Esophagus muscularis mucosa (tissue), 4 donors: ENCODE measurements around the gene ELOB. TPM values are rescaled to one million over a fixed set of nuclear protein-coding genes. Genes with fewer than 3 reads are reported as not detected.

Source experiments
- DNase-seq: peaks from one replicate; pipeline ENCODE4 v3.0.0-alpha.2; 2017; ENCODE audit errors: extremely low spot score
- H3K27ac ChIP-seq, 4 donors: fragments of 200-600 bp; sonication (generic); replicated peaks in 1 of 4; 1 replicate in 3 of 4; 2 replicates in 1 of 4; pipeline ENCODE4 v1.5.1; 2016 to 2019; ENCODE audit warnings: mild to moderate bottlenecking in 1 of 4
- H3K27me3 ChIP-seq, 4 donors: fragments of 200-600 bp; sonication (generic); one replicate each; pipeline versions ENCODE4 v1.5.1 to v1.6.0; 2016 to 2019
- H3K36me3 ChIP-seq, 4 donors: fragments of 200-600 bp; sonication (generic); one replicate each; pipeline ENCODE4 v1.5.1; 2016 to 2019
- H3K4me1 ChIP-seq, 4 donors: fragments of 200-600 bp; sonication (generic); one replicate each; pipeline ENCODE4 v1.5.1; 2016 to 2019
- H3K4me3 ChIP-seq, 4 donors: fragments of 200-600 bp; sonication (generic); 1 replicate in 2 of 4; 2 replicates in 2 of 4; pipeline ENCODE4 v1.5.1; 2016 to 2019; ENCODE audit warnings: mild to moderate bottlenecking in 4 of 4, moderate library complexity in 1 of 4
- H3K9me3 ChIP-seq, 4 donors: fragments of 200-600 bp; sonication (generic); 1 replicate in 3 of 4; 2 replicates in 1 of 4; pipeline ENCODE4 v1.5.1; 2016 to 2019
- CTCF ChIP-seq, 3 experiments: fragments of 200-600 bp in 2 of 3; fragments of 450-650 bp in 1 of 3; sonication (generic) in 2 of 3; IDR thresholded peaks; one replicate each; pipeline ENCODE4 v1.5.1; 2017 to 2019; ENCODE audit warnings: antibody characterized with exemption in 3 of 3, mild to moderate bottlenecking in 2 of 3, moderate library complexity in 1 of 3
- EP300 ChIP-seq: sonication (generic); formaldehyde crosslinking; IDR thresholded peaks from one replicate; pipeline ENCODE4 v1.6.1; 2017; ENCODE audit warnings: antibody characterized with exemption
- POLR2A ChIP-seq: fragments of 450-650 bp; IDR thresholded peaks from one replicate; pipeline ENCODE4 v1.6.1; 2017; ENCODE audit warnings: antibody characterized with exemption, moderate library complexity, mild to moderate bottlenecking, low read depth
- POLR2AphosphoS5 ChIP-seq, 2 donors: sonication (generic); formaldehyde crosslinking; IDR thresholded peaks; one replicate each; pipeline ENCODE4 v1.6.1; 2017; ENCODE audit warnings: antibody characterized with exemption in 2 of 2
- WGBS: methylation state at CpG from one replicate; pipeline ENCODE4 v1.1.5; 2018; 5-methylcytosine and 5-hydroxymethylcytosine counted together
- intact Hi-C: fragments of 100-400 bp; cut with DNase I; formaldehyde crosslinking; loops from one replicate; pipeline ENCODE4 v1.15.1; 2023
- total RNA-seq, 4 donors: library from RNA; depleted of rRNA; stranded (reverse); fragments of >200 nt; gene quantifications; one replicate each; pipeline versions ENCODE4 v1.1.0 to v1.2.1, GENCODE V29; 2016

Gene ELOB
- total RNA-seq, 4 donors from 2014 or later: 199 to 229 (median 213) TPM

GRCh38 chr16:2736476-2737237 is 40.4 kb downstream of the ELOB start:
- no peak overlapping the region for H3K4me3 ChIP-seq
- DNase-seq: no peak
- H3K36me3 ChIP-seq: no peaks in the 10 kb centered on the region
- TF ChIP-seq EP300: no peak
- TF ChIP-seq CTCF (IDR thresholded peaks at IDR 0.05): no peak
- no peak for TF ChIP-seq POLR2A
- no peak for TF ChIP-seq POLR2AphosphoS5 (IDR thresholded peaks at IDR 0.05)
- H3K27ac ChIP-seq: no peak overlapping the region
- intact Hi-C loops: no loop called here
- H3K9me3 ChIP-seq: no peaks in the 10 kb centered on the region
- H3K4me1 ChIP-seq: no peaks in the 10 kb centered on the region
- 88% methylated on average over 9 of the region's 11 CpGs for WGBS
- peaks cover 0 to 64% (median 0%) of the 10 kb centered on the region in 4 donors for H3K27me3 ChIP-seq

GRCh38 chr16:2734844-2735515 is 42.1 kb downstream of the ELOB start:
- intact Hi-C loops: no loop called here
- WGBS: 77% methylated on average over 10 of the region's 10 CpGs
- H3K27me3 ChIP-seq: peaks cover 0 to 54% (median 0%) of the 10 kb centered on the region in 4 donors

GRCh38 chr16:2728034-2728433 is 49.0 kb downstream of the ELOB start:
- 84% methylated on average over 7 of the region's 7 CpGs for WGBS
- H3K9me3 ChIP-seq: no peaks in the 10 kb centered on the region
- no peaks in the 10 kb centered on the region for H3K36me3 ChIP-seq
- intact Hi-C loops: no loop called here
- no peak for DNase-seq
- TF ChIP-seq EP300 (no peak), POLR2AphosphoS5 (IDR thresholded peaks at IDR 0.05) (no peak), POLR2A (no peak), CTCF (IDR thresholded peaks at IDR 0.05) (no peak)
- no peak overlapping the region for H3K4me3 ChIP-seq
- peaks cover 0 to 15% (median 0%) of the 10 kb centered on the region in 4 donors for H3K27me3 ChIP-seq
- H3K4me1 ChIP-seq: no peaks in the 10 kb centered on the region
- no peak overlapping the region for H3K27ac ChIP-seq

More at GRCh38 chr16:2734844-2735515, 42.1 kb downstream of the ELOB start:
- H3K36me3 ChIP-seq: no peaks in the 10 kb centered on the region
- no peak overlapping the region for H3K4me3 ChIP-seq
- no peaks in the 10 kb centered on the region for H3K4me1 ChIP-seq
- H3K9me3 ChIP-seq: no peaks in the 10 kb centered on the region
- no peak for DNase-seq
- no peak overlapping the region for H3K27ac ChIP-seq
- TF ChIP-seq EP300 (no peak), POLR2A (no peak), POLR2AphosphoS5 (IDR thresholded peaks at IDR 0.05) (no peak), CTCF (IDR thresholded peaks at IDR 0.05) (no peak)

GRCh38 chr16:2726923-2727322 is 50.2 kb downstream of the ELOB start:
- Histone ChIP-seq H3K36me3 (no peaks in the 10 kb centered on the region), H3K9me3 (no peaks in the 10 kb centered on the region), H3K27ac (no peak overlapping the region), H3K4me1 (peaks cover 0 to 2% (median 0%) of the 10 kb centered on the region in 4 donors), H3K4me3 (no peak overlapping the region), H3K27me3 (peaks cover 0 to 15% (median 0%) of the 10 kb centered on the region in 4 donors)
- 87% methylated on average over 5 of the region's 5 CpGs for WGBS
- DNase-seq: no peak
- intact Hi-C loops: no loop called here
- TF ChIP-seq POLR2A: no peak
- TF ChIP-seq POLR2AphosphoS5 (IDR thresholded peaks at IDR 0.05): no peak
- no peak for TF ChIP-seq CTCF (IDR thresholded peaks at IDR 0.05)
- TF ChIP-seq EP300: no peak
